HG03469 (cell line): Measurements from ENCODE around the gene LRP6.
"Not testable (repeated sequence)": the region's sequence is repeated elsewhere in the genome, so short reads cannot be mapped to it uniquely, and the experiment has no call there.

ENCODE experiments used
- ATAC-seq: cut with Tn5 transposase; IDR thresholded peaks from one replicate; pipeline ENCODE4 v1.9.1; 2021; ENCODE audit warnings: mild to moderate bottlenecking, moderate library complexity, moderate number of reproducible peaks; ENCODE audit not compliant: unreplicated experiment

Gene LRP6

DNA sequence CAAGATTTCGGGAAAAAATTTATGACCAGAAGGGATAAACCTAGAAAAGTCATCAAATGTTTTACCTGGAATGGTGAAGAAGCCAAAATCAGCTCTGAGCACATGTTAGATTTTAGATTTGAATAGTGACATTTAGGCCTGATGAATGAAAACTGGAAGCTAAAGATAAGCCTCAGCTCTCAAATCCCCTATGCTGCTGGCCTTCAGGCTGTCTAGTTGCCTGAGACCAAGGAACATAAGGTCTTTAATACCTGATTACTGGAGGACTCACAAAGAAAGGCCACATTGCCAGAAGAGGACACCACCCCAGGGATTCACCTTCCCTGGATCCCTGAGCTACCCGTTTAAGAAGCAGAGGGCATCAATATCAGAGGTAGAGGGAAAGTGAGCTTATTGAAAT lies 139.5 kb downstream of the LRP6 start:
- ATAC-seq = no peak

DNA sequence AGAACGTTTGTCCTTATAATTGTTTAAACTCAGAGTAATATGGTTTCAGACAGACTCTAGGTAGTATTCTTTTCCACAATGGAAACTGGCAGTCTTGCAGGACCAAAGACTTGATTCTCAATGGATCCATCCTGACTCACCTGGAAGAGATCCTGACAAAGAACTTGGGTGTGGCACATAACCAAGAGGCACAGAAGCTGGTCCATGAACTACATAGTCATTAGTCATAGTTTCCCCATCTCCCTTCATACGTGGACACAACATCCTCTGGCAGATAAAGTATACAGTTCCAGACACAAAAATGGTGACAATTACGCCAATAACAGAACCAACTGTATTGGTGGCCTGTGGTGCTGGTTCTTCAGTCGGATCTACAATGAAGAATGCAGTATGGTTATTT lies 140.3 kb downstream of the LRP6 start:
- ATAC-seq = no peak

DNA sequence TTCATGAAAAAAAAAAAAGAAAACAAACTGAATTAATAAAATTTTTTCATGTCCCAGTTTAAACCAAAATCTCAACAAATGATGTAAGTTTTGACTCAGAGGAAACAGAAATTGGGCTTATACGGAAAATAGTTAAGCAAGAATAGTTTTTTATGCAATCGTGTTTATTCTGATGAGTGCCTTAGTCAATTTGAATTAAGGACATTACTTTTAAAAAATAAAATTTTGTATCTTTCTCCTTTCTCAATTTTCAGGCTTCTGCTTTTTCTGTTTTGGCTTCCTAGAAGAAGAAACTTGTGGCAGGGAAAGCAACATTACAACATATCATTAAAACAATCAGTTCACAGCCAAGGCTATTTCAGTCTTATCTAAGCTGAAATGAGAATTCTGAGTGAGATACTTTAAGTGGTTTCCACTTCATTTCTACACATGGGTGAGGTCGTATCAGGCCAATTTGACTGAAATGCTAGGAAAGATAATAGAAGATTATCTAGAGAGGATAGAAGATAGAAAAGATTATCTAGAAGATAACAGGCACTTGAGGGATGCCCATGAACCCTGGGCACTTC lies 143.7 kb downstream of the LRP6 start:
- no peak for ATAC-seq

- ATAC-seq = no peak
These were observed 145.8 kb downstream of the LRP6 start for GRCh38 chr12:12121061-12121460.

DNA sequence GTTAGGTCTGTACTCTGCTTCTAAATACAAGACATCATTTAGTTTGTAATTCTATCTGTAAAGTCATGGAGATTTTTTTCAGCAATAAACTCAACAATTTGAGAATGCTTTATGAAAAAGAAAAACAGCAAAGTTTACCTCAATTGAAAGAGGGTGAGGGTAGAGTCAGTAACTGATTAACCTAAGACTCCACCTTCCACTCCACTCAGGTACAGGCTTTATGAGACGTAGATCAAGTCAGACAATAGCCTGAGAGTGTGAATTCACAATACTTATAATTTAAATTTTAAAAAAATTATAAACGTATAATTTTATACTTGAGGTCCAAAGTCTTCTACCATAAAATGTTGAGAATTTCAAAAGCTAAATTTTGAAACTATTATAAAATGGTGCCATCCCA lies 150.2 kb downstream of the LRP6 start:
- ATAC-seq = no peak

DNA sequence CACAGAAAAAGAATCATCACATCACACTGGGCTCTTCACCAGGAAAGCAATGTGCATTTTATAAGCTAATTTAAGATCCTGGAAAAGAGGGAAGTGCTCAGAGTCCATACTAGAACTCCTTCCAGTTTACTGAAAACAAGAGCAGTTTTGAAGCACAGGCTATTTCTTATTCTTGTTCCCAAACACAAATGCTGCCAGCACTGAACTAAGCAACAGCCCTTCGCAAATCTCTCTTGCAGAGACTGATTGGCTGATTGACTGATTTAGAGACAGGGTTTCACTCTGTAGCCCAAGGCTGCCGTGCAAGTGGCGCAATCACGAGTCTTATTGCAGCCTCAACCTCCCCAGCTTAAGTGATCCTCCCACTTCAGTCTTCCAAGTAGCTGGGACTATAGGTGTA lies 151.3 kb downstream of the LRP6 start:
- ATAC-seq = no peak

DNA sequence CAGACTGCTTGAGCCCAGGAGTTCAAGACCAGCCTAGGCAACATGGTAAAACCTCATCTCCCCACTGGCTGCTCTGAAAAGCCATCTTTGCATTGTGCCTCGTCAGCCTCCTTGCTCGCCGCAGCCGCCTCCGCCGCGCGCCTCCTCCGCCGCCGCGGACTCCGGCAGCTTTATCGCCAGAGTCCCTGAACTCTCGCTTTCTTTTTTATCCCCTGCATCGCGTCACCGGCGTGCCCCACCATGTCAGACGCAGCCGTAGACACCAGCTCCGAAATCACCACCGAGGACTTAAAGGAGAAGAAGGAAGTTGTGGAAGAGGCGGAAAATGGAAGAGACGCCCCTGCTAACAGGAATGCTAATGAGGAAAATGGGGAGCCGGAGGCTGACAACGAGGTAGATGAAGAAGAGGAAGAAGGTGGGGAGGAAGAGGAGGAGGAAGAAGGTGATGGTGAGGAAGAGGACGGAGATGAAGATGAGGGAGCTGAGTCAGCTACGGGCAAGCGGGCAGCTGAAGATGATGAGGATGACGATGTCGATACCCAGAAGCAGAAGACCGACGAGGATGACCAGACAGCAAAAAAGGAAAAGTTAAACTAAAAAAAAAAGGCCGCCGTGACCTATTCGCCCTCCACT lies 155.8 kb downstream of the LRP6 start:
- ATAC-seq = not testable (repeated sequence)

- ATAC-seq = no peak
These were observed 158.3 kb downstream of the LRP6 start for GRCh38 chr12:12108441-12109058.

DNA sequence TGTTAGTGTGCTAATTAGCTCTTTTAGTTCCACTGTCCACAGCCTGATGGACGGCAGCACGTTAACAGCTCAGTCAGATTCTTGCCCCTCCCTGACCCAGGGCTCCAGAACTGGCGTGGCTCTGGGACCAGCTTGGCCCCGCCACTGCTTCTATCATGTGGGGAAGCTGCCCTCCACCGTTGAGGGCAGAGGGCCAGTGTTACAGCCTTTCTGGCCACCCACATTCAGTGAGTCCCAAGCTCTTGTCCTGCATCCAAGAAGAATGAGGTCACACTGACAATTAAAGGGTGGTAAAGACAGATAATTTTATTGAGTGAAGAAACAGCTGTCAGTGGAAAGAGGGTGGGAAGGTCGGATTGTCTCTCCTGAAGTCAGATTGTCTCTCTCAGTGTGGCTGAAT lies 159.2 kb downstream of the LRP6 start:
- no peak for ATAC-seq

DNA sequence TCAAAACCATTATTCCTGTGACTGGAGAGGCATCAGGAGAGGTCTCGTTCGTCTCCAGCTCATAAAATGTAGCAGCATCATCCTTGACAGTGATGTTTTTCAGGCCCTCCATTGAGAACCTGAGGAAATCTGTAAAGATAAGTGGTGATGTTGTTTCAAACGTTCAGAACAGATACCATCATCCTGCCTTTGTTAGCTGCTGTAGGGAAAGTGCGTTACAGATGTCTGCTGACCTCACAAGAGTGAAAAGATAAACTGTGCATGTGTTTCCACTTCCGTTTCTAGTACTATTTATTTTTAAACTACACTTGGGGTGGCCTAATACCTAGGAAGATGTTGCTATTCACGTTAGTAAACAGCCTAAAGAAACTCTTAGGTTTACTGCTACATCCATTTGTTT lies 167.7 kb downstream of the LRP6 start:
- ATAC-seq = no peak

DNA sequence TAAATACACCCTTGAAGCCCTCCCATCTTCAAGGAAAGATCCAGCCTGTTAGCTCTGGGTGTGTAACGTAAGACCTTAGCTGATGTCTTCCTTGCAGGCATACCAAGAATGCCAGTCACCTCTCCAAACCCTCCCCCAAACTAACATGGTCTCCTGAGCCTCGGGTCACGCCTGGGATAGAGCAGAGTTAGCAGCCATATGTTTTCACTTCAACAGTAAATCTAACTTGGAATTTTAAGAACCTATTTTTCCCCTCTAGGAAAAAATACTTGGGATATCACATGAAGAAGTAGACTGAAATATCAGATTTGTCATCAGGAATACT lies 168.2 kb downstream of the LRP6 start:
- ATAC-seq = no peak

DNA sequence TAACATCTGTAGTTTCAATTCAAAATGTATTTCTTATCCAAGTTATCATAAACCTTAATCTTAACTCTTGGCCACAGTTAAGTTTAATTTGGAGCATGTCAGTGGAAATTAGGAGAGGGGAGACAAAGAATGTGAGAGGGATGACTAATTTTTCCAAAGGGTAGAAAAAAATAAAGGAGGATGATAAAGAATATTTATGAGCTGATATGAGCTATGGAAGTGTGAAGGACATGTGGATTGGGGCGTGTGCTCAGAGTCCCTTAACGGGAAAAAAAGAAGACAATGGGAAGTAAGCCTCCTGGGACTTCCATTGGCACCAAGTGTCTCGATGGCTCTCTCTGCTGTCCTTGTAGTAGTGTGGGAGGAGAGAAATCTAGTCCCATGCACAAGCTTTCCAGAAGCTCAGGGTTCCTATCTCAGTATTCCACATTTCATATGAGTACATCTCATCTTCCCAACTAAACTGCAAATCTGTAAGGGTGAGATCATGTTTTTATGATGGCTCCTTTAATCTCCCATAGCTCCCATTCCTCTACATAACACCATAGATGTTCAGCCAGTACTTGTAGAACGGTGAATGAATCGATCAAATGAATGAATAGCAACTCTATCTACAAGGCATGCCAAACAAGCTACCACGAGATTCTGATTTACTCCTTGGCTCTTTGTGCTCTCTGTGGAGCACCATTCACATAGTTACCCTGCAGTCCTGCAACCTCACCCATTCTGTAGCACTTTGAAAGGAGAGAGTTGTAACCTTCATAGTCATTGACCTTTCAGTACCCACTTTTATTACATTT lies 168.8 kb downstream of the LRP6 start:
- ATAC-seq = no peak

DNA sequence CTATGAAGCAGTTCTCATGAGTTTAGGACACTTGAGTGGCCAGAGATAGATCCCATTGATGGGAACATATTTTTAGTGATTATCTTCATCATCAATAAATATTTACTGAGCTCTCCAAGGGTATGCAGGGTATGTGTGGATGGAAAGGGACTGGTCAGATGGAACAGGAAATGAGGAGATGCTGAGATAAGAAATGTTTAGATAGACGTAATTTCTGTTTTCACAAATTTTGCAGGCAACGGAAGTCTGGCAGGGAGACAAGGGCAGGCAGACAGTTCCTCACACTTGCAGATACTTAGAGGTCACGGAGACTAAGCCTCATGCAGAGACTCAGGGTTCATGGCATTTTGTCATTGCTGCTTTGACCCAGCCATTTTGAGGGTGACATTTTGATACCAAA lies 171.8 kb downstream of the LRP6 start:
- no peak for ATAC-seq

GRCh38 chr12:12094481-12094880 lies 172.4 kb downstream of the LRP6 start:
- ATAC-seq = no peak

DNA sequence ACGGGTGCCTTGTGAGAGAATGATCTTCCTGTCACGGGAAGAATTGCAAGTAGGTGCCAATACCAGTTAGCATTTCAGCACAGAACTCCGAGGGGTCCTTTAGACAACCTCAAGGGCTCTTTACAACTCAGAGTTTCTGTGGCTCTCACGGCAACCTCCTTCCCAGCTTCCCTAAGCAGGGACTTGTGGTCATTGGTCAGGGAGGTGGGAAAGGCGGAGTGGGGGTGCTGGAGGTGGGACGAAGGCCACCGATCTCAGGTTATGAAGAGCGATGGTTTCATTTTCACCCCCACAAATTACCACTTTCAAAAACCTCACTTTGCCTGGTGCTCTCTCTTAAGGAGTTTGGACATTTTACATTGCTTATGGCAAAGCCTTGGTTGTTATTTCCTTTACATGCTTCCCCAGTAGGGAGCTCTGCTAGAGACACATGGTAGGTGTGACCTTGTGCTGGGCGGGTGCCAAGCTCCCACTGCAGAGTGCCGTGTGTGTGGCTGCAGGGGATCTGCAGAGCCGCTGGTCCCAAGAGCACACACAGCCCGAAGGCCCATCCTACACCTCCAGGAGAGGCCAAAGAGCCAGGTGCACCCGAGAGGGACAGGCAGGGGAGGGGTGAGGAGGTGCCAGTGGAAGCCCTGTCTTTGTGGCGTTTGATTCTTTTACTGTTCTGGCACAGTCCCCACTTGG lies 174.7 kb downstream of the LRP6 start:
- no peak for ATAC-seq

GRCh38 chr12:12091071-12091470 lies 175.8 kb downstream of the LRP6 start:
- no peak for ATAC-seq

DNA sequence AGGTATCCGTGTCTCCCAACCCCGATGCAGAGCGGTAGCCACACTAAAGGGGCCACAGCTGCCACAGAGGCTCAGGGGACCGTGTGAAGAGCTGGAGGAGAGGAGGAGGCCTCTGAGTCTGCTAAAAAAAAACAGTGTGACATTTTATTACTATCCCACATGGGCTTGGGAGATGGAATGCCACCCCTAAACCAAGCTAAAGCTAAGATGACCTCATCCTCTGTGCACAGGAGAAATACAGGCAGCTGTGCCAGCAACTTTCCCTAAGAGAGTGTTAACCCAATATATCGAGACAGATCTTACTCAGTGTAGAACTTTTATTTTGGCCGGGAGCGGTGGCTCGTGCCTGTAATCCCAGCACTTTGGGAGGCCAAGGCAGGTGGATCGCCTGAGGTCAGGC lies 178.1 kb downstream of the LRP6 start:
- no peak for ATAC-seq

DNA sequence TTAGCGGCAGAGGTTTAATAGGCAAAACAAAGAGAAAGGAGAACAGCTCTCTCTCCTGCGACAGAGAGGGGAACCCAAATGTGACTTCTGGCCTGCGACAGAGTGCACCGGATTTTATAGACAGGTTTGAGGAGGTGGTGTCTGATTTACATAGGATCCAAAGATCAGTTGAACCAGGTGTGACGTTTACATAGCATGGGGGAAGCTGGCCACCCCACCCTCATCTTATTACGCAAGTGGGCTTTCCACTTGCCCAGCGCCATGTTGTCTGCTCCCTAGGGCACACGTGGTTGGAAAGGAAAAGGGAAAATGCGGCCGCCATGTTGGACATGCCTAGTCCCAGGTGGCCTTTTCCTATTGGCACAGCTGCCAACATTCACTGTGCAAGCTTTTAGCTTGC lies 178.7 kb downstream of the LRP6 start:
- ATAC-seq = no peak

DNA sequence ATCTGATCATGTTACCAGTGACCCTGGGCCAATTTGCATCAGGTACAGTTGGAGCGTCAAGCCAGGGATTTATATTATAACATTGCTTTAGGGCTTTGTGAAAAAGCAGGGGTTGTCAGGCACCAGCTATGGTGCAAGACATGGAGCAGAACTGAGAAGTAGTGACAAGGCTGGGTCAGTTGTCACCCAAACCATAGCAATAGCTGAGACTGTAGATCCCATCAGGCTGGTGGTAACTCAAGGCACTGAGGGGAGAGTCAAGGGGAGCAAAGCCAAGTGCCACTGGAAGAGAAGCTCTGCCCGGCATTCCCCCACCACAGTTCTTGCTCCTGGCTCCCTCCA lies 179.2 kb downstream of the LRP6 start:
- ATAC-seq = no peak

GRCh38 chr12:12086973-12087692 lies 179.7 kb downstream of the LRP6 start:
- no peak for ATAC-seq

DNA sequence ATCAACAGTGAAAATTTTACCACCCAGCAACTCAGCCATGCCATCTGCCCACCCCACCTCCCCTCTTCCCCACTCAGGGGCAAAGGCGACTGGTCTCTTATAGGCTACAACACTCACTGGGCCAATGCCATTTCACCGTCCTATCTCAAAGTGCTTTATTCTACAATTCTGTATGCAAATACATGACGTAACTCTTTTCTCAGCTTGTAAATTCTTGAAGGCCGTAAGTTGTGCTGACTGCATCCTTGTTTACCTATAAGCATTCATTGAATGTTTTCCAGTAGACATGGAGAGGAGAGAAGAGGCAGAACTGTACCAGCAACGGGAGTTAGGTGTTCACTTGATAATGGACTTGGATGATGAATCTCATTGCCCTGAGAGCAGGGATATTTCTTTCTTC lies 180.5 kb downstream of the LRP6 start:
- ATAC-seq = no peak
